GM12875 (cell line): ENCODE data around the gene KRTAP16-1.

ENCODE experiments used
- H3K4me3 ChIP-seq: one replicate; pipeline ENCODE4 v1.5.1; 2011; ENCODE audit warnings: low read depth, low read length, control low read depth
- CTCF ChIP-seq: IDR thresholded peaks from 2 replicates; pipeline ENCODE4 v1.5.1; 2011; ENCODE audit warnings: low read depth, mild to moderate bottlenecking, control low read depth, inconsistent platforms, low read length, moderate library complexity, borderline replicate concordance; ENCODE audit not compliant: insufficient read depth

KRTAP16-1 gene

GRCh38 chr17:41311111-41311510, 2.0 kb upstream of the KRTAP16-1 start:
- no peak overlapping the region for H3K4me3 ChIP-seq
- TF ChIP-seq CTCF = no peak

GRCh38 chr17:41308251-41308917, 725 bp downstream of the KRTAP16-1 start:
- TF ChIP-seq CTCF = no peak
- no peak overlapping the region for H3K4me3 ChIP-seq

- H3K4me3 ChIP-seq = no peak overlapping the region
- TF ChIP-seq CTCF = no peak
Measured at GRCh38 chr17:41307647-41308046, 1.5 kb downstream of the KRTAP16-1 start.

- no peak overlapping the region for H3K4me3 ChIP-seq
- no peak for TF ChIP-seq CTCF
Measured at GRCh38 chr17:41304091-41304490, 5.0 kb downstream of the KRTAP16-1 start.

- no peak overlapping the region for H3K4me3 ChIP-seq
- TF ChIP-seq CTCF = no peak
Measured at GRCh38 chr17:41302981-41303380, 6.1 kb downstream of the KRTAP16-1 start.

- no peak within 1 kb of the TSS for H3K4me3 ChIP-seq
- no peak for TF ChIP-seq CTCF
Measured at GRCh38 chr17:41301916-41302901, 6.9 kb downstream of the KRTAP16-1 start, which contains the start of gene KRTAP29-1. Gene KRTAP29-1 (minus strand): TSS chr17:41302851. CDS start chr17:41302851, 0 bp downstream.
